Fibroblast of upper back skin (primary cell): ENCODE data around the gene COPS4.
"Not testable (repeated sequence)": the region's sequence is repeated elsewhere in the genome, so short reads cannot be mapped to it uniquely, and the experiment has no call there.

Experiments
- DNase-seq: peaks from one replicate; pipeline ENCODE4 v3.0.0-alpha.2; 2013

The COPS4 gene

DNA sequence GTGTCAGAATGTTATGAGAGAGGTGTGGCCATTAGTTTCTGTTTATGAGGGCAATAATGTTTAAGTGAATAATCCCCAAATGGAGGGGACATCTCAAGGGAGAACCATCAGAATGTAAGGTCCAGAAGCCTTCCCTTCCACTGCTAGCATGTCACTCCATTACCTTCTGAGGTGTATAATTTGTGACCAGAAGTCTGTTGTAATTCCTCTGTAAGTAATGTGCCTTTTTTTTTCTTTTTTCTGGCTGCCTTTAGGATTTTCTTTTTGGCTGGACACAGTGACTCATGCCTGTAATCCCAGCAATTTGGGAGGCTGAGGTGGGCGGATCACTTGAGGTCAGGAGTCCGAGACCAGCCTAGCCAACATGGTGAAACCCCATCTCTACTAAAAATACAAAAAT is 10.8 kb upstream of the COPS4 start:
- DNase-seq, result no peak

DNA sequence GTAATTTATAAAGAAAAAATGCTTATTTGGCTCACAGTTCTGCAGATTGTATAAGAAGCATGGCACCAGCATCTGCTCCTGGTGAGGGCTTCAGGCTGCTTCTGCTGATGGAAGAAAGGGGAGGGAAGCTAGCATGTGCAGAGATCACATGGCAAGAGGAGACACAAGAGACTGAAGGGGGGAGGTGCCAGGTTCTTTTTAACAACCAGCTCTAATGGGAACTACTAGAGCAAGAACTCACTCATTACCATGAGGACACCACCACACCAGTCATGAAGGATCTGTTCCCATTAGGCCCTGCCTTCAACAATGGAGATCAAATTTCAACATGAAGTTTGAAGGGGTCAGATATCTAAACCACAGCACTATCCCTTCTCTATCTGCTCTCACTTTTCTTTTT is 9.4 kb upstream of the COPS4 start:
- DNase-seq, result no peak

DNA sequence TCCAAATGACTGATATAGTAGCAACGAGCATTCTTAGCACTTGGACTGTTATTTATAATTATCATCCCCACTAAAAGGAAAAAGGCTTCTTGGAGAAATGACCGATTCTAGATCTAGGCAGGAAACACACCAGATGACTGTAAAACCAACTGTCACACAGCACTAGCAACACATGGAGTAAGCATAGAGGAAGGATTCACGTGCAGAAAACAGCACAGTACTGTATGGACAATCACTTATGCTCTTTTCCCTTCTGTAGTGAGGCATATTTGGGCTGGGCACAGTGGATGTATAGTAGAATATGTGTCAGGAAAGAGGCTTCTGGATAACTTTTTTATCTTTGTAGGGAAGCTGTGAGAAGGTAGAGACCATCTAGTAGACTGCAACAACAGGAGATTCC is 6.0 kb upstream of the COPS4 start:
- no peak for DNase-seq

DNA sequence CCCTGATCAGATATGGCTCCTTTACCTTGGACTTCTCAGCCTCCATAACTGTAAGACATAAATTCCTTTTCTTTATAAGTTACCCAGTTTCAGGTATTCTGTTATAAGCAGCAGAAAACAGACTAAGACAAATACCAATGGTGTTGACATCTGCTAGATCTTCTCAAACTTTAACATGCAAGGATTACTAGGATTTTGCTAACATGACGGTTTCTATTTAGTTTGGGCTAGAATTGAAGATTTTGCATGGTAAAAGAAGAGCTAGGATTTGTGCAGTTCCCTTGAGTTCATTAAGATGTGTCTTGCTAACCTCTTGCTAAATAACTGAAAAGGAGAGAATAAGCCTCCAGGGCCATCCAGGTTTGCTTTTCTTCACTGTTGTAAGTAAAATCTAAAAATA is 5.3 kb upstream of the COPS4 start:
- no peak for DNase-seq

DNA sequence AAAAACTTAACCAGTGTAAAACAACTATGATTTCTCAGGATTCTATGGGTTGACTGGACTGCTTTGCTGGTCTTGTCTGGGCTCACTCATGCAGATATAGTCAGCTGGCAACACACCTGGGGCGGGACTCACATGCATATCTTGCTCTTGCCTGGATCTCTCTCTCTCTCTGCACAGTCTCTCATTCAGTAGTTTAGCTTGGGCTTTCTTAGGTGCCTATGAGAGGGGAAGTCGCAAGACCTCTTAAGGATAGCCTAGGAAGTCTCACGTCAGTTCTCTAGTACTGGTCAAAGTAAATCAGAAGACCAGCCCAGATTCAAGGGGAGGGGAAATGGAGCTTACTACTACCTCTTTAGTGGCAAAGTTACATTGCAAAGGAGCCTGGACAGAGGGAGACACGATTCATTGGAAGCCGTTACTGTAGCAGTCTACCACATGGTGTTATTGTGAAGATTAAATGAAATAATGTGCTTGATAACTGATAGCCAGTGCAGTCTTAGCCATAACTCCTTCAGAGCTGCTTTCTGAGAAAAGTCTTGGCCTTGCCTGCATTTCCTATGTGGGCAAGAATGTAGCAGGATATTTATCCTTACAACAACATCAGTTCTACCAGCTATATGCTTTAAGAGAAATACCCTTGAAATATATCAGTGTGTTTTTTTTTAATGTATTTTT is 2.1 kb downstream of the COPS4 start:
- no peak for DNase-seq

DNA sequence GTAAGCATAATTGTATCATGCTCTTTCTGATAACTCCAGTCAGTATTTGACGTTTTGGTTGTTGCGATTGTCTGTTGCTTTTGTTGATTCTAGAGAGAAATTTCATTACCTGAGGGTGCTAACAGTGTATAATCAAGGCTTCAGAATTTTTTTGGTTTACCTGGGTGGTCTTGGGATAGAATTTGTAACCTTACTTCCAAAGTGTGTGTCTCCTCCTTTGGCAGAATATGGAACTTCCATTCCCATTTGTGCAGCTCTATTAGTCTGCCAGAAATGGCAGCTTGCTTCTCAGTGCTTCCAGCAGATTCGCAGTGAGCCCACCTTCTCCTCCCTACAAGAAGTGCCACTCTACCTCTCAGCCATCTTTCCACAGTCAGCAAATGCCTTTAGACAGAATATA is 5.3 kb downstream of the COPS4 start:
- no peak for DNase-seq

DNA sequence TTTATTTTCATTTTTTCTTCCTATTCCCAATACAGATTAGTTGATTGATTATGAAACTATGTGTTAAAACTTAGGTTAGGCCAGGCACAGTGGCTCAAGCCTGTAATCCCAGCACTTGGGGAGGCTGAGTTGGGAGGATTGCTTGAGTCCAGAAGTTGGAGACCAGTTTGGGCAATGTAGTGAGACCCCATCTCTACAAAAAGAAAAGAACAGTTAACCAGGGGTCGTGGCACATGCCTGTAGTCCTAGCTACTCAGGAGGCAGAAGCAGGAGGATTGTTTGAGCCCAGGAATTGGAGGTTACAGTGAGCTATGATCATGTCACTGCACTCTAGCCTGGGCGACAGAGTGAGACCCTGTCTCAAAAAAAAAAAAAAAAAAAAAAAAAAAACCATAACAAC is 8.2 kb downstream of the COPS4 start:
- DNase-seq, result not testable (repeated sequence)

DNA sequence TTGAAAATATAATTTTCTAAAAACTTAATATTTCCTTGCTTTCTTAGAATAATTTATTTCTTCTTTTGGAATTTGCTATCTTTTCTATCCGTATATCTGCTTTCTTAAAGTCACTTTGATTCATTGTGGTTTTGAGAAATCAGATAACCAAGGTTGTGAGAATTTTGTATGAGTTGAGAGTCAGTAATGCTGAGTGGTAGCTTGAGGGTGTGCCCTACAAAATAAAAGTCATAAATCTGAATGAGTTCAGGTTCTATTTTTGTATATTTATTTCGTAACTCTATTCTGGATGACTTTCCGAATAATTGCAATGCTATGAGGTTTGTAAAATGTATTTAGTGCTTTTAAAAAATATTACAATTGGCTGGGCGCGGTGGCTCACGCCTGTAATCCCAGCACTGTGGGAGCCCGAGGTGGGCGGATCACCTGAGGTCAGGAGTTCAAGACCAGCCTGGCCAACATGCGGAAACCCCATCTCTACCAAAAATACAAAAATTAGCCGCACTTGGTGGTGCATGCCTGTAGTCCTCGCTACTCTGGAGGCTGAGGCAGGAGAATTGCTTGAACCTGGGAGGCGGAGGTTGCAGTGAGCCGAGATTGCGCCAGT is 8.9 kb downstream of the COPS4 start:
- DNase-seq, result peak; percentile 50

DNA sequence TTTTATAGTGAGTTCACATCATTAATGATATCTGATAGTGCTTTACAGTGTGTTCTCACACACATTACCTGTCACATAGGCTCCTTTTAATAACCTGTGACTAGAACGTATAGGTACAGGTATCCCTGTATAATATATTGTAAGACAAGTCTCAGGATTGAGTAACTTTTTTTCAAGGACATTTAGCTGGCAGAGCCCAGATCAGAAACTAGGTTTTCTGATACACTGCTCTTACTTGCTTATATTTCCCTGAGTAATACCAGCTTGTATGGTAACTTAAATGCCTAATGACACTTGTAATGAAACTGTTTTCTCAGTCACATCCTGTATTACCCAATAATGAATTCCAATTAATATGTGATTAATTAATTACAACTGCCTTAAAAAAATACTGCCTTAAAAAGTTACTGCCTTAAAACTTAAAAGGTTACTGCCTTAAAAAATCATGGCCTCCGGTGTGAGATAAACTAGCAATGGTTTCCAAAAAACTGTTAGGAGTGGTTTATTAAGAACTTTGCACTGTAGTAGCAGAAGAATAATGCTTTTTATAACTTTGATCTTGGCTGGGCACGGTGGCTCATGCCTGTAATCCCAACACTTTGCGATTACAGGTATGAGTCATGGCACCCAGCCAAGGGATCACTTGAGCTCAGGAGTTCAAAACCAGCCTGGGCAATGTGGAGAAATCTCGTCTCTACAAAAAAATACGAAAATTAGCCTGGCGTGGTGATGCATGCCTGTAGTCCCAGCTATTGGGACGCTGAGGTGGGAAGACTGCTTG is 11.9 kb downstream of the COPS4 start:
- DNase-seq, result no peak

DNA sequence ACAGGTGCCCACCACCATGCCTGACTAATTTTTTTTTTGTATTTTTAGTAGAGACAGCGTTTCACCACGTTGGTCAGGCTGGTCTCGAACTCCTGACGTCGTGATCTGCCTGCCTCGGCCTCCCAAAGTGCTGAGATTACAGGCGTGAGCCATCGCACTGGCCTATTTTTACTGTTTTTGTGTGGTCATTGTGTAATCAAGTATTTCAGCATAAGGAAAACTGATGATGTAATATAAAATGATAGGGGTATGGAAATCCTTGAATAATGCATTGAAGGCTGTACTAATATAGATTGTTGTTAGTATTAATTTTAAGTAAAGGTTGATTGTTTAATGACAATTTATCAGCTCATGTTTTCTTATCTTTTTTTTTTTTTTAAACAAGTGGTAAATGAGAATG is 13.8 kb downstream of the COPS4 start:
- DNase-seq, result not testable (repeated sequence)

DNA sequence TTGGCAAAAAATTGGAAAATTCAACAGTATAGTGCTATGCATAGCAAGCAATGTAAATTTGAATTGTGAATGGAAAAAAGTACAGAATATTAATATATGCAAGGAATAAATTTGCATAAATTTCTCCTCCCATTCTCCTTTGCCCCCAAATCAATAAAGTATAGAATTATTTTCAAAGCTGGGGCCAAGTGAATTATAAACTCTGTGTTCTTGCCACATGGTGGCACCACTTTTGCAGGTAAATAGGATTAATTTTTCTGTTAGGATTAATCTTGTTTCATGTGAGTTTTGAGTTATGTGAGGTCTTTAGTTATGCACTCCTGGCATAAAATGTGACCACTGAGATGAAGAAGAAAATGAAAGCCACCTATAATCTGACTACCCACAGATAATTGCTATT is 19.9 kb downstream of the COPS4 start:
- peak; percentile 21 for DNase-seq

DNA sequence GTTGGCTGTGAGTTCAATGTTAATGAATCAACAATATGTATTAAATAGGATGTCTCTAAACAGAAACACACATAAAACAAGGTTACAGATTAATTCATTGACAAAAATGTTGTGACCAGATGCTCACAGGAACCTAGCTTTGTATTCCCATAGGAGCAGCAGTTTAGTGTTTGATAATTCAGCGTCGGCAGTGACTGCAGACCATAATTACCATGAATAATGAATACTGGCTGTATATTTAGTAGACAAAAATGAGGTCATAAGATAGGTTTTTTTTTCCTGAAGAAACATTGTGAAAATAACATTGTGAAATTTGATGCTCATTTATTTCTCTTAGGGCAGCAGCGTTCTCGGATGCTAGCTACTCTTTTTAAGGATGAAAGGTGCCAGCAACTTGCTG is 27.8 kb downstream of the COPS4 start:
- no peak for DNase-seq

DNA sequence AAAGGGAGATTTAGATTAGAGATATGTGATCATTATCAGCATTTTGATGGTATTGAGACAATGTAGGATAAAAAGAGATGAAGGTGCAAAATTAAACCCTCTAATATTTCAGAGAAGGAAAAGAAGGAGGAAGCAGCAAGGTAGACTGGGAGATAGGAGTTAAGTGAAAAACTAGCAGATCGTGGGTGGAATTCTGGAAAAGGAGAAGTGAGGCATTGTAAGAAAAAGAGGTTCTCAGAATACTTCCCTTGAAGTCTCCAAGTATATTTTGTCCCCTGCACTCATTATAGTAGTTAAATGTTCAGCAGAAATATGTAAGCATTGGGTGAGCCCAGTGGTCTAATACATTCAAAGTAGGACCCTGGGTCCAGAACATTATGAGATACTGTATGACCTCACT is 30.3 kb downstream of the COPS4 start:
- DNase-seq, result no peak

DNA sequence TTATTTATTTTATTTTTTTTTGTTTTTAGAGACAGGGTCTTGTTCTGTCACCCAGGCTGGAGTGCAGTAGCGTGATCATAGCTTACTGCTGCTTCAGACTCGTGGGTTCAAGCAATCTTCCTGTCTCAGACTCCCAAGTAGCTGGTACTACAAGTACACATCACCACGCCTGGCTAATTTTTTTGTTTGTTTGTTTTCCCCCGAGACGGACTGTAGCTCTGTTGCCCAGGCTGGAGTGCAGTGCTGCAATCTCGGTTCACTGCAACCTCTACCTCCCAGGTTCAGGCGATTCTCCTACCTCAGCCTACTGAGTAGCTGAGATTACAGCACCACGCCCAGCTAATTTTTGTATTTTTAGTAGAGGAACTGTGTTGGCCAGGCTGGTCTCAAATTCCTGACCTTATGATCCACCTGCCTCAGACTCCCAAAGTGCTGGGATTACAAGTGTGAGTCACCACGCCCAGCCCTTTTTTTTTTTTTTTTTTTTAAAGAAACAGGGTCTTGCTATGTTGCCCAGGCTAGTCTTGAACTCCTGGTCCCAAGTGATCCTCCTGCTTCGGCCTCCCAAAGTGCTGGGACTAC is 32.2 kb downstream of the COPS4 start:
- no peak for DNase-seq

DNA sequence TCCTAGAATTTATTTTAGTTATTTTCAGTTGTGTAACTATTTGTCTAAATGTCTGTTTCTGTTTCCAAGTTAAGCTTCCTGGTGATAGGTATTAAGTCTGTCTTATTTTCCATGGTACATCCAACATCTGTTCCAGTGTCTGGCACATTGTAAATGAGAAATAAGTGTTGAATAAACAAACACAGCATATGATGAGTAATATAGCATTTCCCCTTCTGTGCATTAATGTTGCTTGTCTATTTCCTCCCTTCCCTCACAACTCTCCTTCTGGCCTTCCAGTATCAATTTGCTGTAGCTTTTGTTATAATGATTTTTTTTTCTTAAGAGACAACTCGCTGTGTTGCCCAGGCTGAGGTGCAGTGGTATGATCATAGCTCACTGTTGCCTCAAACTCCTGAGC is 36.1 kb downstream of the COPS4 start:
- no peak for DNase-seq

DNA sequence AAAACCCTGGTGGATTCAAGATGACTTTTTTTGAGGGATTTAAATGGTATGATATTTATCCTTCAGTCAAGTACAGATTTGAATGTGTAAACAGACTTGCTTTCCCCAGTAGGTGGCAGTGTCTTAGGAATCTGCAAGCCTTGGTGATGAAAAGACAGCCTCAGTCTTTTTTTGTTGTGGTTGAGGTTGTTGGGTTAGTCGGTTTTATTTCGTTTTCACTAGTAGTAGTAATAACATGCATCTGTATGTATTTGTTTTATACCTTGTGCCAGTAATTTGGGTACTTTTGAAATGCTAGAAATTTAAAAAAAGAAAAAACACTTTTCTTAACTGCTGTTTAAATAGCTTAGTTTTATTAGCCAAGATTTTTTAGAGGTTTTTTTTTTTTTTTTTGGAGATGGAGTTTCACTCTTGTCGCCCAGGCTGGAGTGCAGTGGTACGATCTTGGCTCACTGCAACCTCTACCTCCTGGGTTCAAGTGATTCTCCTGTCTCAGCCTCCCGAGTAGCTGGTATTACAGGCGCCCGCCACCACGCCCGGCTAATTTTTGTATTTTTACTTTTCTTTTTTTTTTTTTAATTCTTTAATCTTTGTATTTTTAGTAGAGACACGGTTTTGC is 39.2 kb downstream of the COPS4 start:
- DNase-seq, result peak; percentile 81

DNA sequence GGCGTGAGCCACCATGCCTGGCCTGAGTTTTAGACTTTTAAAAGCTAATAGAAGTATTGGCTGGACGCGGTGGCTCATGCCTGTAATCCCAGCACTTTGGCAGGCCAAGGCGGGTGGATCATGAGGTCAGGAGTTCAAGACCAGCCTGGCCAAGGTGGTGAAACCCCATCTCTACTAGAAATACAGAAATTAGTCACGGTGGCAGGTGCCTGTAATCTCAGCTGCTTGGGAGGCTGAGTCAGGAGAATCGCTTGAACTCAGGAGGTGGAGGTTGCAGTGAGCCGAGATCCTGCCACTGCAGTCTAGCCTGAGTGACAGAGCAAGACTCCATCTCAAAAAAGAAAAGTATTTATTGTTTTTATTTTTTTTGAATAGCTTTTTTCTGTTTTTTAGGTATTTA is 39.8 kb downstream of the COPS4 start:
- not testable (repeated sequence) for DNase-seq

DNA sequence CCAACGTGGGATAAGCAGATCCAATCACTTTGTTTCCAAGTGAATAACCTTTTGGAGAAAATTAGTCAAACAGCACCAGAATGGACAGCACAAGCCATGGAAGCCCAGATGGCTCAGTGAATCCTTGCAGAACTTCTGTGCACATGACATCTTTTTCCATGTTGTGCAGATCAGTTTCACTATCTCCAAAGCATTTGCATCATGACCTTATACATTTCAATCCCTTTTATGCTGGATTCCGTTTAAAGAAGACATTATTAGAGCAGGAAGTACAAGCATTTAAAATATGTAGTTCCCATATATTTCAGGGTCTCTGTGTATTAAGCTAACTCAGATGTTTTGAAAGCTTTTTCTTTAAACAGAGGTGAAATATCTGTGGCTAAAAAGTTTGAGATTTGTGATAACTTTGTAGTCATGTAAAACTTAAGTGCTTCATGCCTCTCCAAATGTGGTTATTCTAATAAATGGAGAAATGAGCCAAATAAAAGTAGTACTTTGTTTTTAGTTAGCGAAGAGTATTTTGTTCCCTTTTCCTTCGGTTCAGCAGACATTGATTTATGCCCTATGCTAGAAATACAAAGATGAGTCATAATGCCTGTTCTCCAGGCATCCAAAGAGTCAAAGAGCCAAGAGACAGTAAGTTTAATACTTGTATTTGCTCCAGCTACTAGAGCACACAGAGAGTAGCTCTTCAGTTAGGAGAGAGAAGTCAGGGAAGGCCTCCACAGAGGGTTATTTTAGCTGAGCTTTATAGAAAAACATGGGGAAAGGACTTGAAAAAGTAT is 40.5 kb downstream of the COPS4 start:
- peak; percentile 87 for DNase-seq

DNA sequence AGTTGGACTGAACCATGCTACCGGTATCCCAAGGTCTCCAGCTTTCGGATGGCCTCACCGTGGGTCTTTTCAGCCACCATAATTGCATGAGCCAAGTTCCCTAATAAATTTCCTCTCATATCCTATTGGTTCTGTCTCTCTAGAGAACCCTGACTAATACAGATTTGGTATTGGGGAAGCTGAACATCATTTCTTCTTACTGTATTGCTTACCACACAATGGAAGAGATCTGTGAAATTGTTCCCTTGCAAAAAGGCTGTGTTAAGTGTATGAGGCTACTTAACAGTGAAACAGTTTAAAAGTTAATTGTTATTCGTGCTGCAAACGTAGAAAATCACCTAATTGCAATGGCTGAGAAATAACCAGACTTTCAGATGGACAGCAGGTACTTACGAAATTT is 45.6 kb downstream of the COPS4 start:
- no peak for DNase-seq

DNA sequence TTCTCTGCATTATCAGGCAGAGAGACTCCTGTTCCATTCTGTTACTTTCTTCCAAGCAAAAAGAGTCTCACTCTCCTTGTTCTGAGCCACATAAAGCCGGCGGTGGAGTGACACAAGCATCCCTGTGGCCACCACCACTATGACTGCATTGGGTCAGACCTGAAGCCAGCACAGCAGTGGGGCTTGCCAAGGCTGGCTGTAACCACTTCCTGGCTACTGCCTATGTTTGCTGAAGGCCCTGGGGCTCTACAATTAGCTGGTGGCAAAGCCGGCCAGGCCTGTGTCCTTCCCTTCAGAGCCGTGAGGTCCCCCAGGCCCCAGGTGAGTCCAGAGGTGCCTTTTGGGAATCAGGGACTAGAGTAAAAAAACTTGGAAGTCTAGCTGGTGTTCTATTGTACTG is 47.8 kb downstream of the COPS4 start:
- DNase-seq, result no peak

DNA sequence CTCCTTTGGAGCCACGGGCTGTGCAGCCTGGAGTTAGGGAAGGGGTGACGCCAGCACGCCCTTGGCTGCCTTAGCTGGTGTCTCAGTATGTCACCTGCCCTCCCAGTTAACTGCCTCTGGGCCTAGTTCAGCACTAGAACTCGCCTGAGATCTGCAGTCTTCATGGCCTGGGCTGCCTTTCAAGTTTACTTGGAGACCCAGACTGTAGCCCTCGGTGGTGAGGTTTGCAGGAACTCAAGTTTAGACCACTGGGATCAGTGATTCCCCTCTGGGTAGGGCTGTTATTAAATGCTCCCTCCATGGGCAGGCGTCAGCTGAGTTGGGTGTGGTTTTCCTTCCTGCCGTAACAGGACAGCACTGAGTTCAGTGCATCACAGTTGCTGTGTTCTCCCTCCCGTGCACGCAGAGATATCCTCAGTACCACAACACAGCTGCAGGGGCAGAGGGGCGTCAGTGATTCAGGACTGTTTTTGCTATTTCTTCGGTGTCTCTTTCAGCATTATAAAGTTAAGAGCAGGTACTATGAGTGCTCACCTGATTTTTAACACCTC is 49.0 kb downstream of the COPS4 start:
- no peak for DNase-seq

DNA sequence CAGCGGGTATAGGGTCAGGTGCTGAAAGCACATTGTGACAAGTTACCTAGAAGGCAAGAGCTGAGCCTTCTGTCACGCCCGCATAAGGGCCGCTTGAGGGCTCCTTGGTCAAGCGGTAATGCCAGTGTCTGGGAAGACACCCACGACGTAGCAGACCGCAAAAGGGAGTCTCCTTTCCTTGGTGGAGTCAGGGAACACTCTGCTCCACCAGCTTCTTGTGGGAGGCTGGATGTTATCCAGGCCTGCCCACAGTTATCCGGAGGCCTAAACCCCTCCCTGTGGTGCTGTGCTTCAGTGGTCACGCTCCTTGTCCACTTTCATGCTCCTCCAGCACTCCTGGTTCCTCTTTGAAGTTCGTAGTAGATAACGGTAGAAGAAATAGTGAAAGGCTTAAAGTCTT is 50.0 kb downstream of the COPS4 start:
- not testable (repeated sequence) for DNase-seq
